Central memory CD8-positive, alpha-beta T cell (primary cell): Measurements from ENCODE around the gene ELFN2.
"Not testable (repeated sequence)": the region's sequence is repeated elsewhere in the genome, so short reads cannot be mapped to it uniquely, and the experiment has no call there.

Source experiments
- ATAC-seq: fragments of 150-1000 bp; cut with Tn5 transposase; replicated peaks from 2 replicates; pipeline ENCODE4 v1.10.0; 2022; ENCODE audit warnings: mild to moderate bottlenecking, moderate FRiP score, moderate number of reproducible peaks; ENCODE audit not compliant: poor library complexity, severe bottlenecking; ENCODE audit errors: extremely low read depth
- DNase-seq, 2 donors: peaks; one replicate each; pipeline ENCODE4 v3.0.0; 2021; ENCODE audit warnings: low spot score in 2 of 2
- H3K27ac Mint-ChIP-seq: one replicate; pipeline ENCODE4 v1.8.0; 2022; ENCODE audit warnings: low read depth, mild to moderate bottlenecking, moderate library complexity, mixed read lengths
- H3K27me3 Mint-ChIP-seq: one replicate; pipeline ENCODE4 v1.8.0; 2022; ENCODE audit warnings: mixed read lengths
- H3K36me3 Mint-ChIP-seq: one replicate; pipeline ENCODE4 v1.8.0; 2022; ENCODE audit warnings: mild to moderate bottlenecking, moderate library complexity, mixed read lengths; ENCODE audit not compliant: insufficient read depth
- H3K4me1 Mint-ChIP-seq: one replicate; pipeline ENCODE4 v1.8.0; 2022; ENCODE audit warnings: mixed read lengths
- H3K4me3 Mint-ChIP-seq: one replicate; pipeline ENCODE4 v1.8.0; 2022; ENCODE audit warnings: mild to moderate bottlenecking, moderate library complexity, mixed read lengths
- H3K9me3 Mint-ChIP-seq: one replicate; pipeline ENCODE4 v1.8.0; 2022; ENCODE audit warnings: mixed read lengths

The ELFN2 gene

DNA sequence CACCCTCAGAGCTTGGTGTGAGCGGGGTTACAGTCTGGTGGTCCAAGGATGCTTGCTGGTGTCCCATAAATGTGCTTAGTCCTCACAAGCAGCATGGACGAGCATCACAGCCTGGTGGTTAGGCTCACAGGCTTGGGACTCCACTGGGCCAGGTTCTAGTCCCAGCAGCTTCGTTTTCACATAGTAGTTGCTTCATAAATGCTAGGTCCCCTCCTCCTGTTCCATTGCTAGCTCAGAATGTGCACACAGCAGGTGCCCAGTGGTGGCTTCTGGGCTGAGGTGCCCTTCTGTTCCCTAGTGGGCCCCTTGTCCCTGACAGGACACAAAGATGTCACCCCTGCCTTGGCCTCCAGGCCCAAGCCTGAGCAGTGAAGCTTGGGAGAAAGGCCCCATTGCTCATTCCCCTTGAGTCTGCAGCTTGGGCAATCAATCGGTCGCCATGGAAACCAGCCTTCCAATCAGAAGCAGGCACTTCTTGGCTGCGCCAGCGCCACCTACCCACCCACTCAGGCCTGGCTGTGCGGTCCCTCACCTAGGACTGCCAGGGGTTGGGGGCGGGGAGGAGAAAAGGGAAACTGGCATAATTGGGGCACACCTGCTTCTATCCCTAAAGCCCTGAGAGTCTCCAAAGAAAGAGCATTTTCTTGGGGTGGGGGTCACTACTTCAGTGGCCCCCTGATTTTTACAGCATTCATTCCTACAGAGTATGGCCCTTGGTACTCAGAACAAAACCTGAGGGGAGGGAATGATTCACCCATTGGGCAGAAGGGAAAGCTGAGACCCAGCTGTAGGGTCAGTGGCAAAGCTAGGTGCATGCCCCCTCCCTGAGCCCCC lies 96.9 kb downstream of the ELFN2 start:
- Mint-ChIP-seq H3K27me3 (peaks cover 77% of the 10 kb centered on the region), H3K9me3 (no peaks in the 10 kb centered on the region), H3K4me3 (no peak overlapping the region), H3K27ac (no peak overlapping the region), H3K36me3 (peaks cover 13% of the 10 kb centered on the region), H3K4me1 (peaks cover 5% of the 10 kb centered on the region)
- ATAC-seq (no peak), DNase-seq (no peak)

DNA sequence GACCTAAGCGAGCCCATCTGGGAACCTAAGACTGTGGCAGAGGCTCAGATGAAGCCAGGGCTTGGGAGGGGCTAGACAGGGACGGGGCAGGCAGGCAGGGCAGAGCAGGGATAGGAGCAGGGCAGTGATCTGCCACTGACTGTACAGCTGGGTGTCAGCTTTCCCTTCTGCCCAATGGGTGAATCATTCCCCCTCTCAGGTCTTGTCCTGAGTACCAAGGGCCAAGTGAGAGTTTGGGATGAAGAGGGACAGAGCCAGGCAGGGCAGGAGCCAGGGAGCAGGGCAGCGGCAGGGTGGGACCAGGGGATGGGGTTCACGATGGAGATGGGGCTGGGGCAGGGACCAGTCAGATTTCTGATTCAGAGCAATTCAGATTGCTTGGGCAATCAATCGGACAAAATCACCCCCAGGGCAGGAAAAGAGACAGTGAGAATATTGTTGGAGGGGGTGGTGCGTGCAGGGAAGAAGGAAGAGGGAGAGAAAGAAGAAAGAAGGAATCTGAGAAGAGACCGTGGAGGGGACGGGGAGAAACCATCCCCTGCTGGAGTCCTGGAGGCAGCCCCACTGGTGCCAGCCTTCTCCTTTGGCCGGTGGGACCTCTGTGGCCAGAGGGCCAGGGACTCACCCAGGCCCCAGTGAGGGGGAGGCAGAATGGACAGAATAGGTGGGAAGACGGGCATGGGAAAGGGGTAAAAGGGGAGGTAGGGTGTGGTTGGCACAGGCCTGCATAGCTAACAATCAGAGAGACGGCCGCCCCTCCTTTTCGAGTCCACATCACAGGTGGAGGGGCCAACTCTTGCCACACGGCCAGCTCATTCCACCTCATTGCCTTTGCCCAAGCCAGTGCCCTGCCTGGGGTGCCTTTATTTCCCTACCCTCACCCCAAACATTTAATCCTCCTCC lies 97.8 kb downstream of the ELFN2 start:
- no peaks in the 10 kb centered on the region for H3K9me3 Mint-ChIP-seq
- H3K4me3 Mint-ChIP-seq: peak overlapping the region; percentile 25
- H3K27ac Mint-ChIP-seq: peak overlapping the region; percentile 81
- H3K27me3 Mint-ChIP-seq: peaks cover 70% of the 10 kb centered on the region
- DNase-seq (no peak), ATAC-seq (no peak)
- no peaks in the 10 kb centered on the region for H3K4me1 Mint-ChIP-seq
- peaks cover 13% of the 10 kb centered on the region for H3K36me3 Mint-ChIP-seq

DNA sequence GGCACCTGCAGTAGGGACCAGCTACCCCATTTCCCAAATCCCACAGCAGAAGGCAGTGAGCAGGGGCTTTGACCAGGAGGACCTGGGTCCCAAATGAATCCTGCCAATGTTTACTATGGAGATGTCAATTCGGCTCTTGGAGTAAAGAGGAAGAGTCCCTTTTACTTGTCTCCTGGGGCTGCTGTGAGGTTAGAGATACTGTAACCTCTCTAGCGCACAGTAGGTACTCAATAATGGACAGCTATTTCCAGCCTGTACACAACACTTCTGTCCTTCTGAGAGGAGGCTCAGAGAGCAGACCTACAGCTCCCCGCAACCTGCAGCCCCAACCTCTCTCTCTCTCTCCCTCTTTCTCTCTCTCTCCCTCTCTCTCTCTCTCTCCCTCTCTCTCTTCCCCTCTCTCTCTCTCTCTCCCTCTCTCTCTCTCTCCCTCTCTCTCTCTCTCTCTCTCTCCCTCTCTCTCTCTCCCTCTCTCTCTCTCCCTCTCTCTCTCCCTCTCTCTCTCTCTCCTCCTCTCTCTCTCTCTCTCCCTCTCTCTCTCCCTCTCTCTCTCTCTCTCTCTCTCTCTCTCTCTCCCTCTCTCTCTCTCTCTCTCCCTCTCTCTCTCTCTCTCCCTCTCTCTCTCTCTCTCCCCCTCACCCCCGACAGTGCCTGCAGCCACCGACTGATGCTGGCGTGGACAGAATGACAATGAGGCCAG lies 98.6 kb downstream of the ELFN2 start:
- ATAC-seq, H3K4me1 Mint-ChIP-seq, H3K9me3 Mint-ChIP-seq, DNase-seq: not testable (repeated sequence)
- peaks cover 70% of the 10 kb centered on the region for H3K27me3 Mint-ChIP-seq
- peaks cover 13% of the 10 kb centered on the region for H3K36me3 Mint-ChIP-seq
- peak overlapping the region; percentile 25 for H3K4me3 Mint-ChIP-seq
- peak overlapping the region; percentile 81 for H3K27ac Mint-ChIP-seq

DNA sequence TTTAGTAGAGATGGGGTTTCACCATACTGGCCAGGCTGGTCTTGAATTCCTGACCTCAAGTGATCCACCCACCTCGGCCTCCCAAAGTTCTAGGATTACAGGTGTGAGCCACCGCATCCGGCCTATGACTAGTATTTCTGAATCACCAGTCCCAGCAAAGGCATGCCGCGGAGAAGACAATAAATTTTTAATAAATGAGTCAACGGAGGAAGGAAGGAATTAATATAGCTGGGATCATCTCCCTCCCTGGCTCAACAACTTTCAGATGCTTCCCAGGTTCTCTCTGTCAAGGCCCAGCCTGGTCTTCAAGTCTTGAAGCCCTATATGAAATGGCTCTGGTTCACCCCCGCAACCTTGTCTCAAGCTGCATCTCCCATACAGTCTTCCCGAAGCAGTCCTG lies 99.3 kb downstream of the ELFN2 start:
- H3K4me1 Mint-ChIP-seq: no peaks in the 10 kb centered on the region
- peaks cover 13% of the 10 kb centered on the region for H3K36me3 Mint-ChIP-seq
- H3K4me3 Mint-ChIP-seq: no peak overlapping the region
- no peak overlapping the region for H3K27ac Mint-ChIP-seq
- no peak for ATAC-seq
- DNase-seq: no peak
- peaks cover 69% of the 10 kb centered on the region for H3K27me3 Mint-ChIP-seq
- no peaks in the 10 kb centered on the region for H3K9me3 Mint-ChIP-seq

DNA sequence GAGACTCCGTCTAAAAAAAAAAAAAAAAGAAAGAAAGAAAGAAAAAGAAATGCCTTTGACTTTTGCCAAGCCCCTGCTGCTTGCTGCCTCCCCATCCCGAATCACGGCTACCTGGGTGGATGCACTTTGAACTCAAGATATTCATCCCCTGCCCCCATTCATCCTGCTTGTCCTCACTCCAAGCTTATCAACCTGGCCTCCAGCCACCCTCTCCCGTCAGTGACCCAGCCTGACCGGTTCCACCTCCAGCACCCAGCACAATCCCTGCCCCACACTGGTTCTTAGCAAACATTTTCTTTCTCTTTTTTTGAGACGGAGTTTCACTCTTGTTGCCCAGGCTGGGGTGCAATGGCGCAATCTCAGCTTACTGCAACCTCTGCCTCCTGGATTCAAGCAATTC lies 100.6 kb downstream of the ELFN2 start:
- H3K27me3 Mint-ChIP-seq: peaks cover 56% of the 10 kb centered on the region
- DNase-seq (no peak), ATAC-seq (no peak)
- H3K4me1 Mint-ChIP-seq: no peaks in the 10 kb centered on the region
- no peak overlapping the region for H3K27ac Mint-ChIP-seq
- peaks cover 14% of the 10 kb centered on the region for H3K36me3 Mint-ChIP-seq
- H3K9me3 Mint-ChIP-seq: no peaks in the 10 kb centered on the region
- no peak overlapping the region for H3K4me3 Mint-ChIP-seq

DNA sequence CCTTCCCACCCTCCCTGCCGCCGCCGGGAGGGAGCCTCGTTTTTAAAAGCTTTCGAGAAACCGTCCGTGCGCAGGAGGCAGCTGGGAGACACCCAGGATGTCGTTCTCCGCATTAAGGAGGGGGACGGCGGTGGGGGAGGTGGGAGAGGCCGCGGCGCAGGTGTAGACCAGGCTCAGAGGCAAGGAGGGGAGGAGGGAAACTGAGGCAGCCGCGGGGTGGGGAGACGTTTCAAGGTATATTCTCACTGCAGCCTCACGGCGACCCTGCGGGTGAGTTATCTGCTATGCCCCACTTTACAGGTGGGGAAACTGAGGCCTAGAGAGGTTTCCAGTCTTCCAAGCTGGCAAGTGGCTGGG lies 102.3 kb downstream of the ELFN2 start:
- no peak for ATAC-seq

DNA sequence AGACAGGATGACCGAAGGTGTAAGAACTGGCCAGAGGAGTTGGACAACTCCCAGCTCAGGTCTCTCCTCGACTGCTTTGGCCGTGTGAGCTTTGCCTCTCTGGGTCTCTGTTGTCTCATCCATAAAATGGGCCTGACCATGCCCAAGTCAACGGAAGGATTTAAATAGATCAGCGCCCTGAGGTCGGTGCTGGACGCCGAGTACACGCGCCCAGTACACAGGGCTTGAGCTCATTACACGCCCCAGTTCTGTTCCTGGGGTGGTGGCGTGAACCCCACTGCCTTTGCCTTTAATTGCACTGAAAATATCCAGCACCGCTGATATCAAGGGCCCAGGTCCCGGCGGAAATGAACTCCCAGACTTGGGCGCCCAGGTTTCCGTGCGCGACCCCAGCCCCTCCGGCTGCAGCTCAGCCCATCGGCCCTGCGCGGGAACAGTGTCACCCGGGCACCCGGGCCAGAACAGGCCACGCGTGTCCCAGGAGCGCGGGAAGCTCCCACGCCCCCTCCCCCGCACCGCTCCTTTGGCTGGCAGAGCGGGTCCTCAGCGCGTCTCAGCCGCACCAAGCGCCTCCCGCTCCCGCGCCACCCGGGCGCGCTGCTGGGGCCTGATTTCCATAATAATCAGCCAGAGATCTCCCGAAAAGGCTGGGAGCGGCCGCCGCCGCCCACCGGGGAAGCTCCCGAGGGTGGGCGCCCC lies 102.8 kb downstream of the ELFN2 start:
- H3K4me1 Mint-ChIP-seq: no peaks in the 10 kb centered on the region
- H3K9me3 Mint-ChIP-seq: no peaks in the 10 kb centered on the region
- no peak for ATAC-seq
- H3K27me3 Mint-ChIP-seq: peaks cover 40% of the 10 kb centered on the region
- H3K4me3 Mint-ChIP-seq: no peak overlapping the region
- peaks cover 9% of the 10 kb centered on the region for H3K36me3 Mint-ChIP-seq
- DNase-seq: no peak
- H3K27ac Mint-ChIP-seq: no peak overlapping the region

More for the DNA sequence above, 102.3 kb downstream of the ELFN2 start:
- Mint-ChIP-seq H3K9me3 (no peaks in the 10 kb centered on the region), H3K4me1 (no peaks in the 10 kb centered on the region), H3K36me3 (peaks cover 11% of the 10 kb centered on the region), H3K27me3 (peaks cover 45% of the 10 kb centered on the region), H3K27ac (no peak overlapping the region), H3K4me3 (no peak overlapping the region)
- no peak for DNase-seq

DNA sequence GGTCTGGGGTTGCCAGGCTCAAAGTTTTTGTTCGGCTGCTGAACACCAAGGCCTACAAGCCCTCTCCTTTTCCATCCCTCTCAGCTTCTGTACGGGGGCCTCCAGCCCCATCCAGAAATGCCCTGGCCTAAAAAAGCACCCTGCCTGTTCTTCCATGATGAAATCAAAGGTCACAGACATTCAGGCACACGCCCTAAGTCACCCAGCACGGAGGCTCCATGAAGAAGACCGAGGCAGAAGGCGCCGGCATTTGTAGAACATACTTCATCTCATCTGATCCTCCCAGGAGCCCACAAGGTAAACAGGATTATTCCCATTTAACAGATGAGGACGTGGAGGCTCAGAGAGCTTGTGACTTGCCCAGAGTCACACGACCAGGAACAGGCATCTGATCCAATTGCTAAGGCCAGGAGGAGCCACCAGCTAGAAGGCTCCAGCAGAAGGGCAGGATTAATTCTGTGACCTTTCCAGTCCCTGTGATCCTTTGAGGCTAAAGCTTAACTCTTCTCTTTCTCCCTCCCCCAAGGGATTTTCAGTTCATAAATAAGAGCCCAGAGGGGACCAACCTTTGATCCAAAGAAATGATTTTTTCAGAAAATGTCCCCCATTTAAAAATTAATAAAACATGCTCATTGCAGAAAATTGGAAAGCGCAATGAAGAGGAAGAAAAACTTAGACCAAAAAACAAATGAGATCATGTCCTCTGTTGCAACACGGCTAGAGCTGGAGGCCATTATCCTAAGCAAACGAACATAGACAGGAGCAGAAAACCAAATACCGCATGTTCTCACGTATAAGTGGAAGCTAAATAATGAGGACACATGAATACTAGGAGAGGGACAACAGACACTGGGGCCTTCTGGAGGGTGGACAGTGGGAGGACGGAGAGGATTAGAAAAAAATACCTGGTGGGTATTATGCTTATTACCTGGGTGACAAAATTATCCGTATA lies 106.3 kb downstream of the ELFN2 start:
- Mint-ChIP-seq H3K27me3 (peaks cover 13% of the 10 kb centered on the region), H3K27ac (no peak overlapping the region), H3K9me3 (no peaks in the 10 kb centered on the region), H3K4me3 (no peak overlapping the region), H3K36me3 (peaks cover 8% of the 10 kb centered on the region), H3K4me1 (peaks cover 9% of the 10 kb centered on the region)
- ATAC-seq: no peak
- no peak for DNase-seq

DNA sequence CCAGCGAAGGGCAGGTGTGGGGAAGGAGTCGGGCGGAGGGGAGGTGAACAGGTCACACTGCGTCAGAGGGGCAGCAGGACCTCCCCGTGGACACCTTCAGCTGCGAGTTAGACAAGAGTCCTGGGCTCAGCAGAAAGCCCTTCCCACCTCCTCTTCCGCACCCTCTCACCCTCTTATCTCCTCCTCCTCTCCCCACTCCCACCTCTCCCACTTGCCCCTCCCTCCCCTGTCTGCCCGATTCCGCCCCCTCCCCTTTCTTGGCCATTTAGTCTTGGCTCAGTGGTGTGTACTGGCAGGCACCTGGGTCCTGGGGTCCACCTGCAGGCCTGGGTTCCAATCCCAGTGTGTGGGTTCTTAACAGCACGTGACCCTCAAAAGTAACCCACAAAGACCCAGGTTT lies 107.8 kb downstream of the ELFN2 start:
- DNase-seq (no peak), ATAC-seq (no peak)
- Mint-ChIP-seq H3K4me1 (peaks cover 20% of the 10 kb centered on the region), H3K9me3 (no peaks in the 10 kb centered on the region), H3K36me3 (peaks cover 12% of the 10 kb centered on the region), H3K27ac (no peak overlapping the region), H3K27me3 (peaks cover 13% of the 10 kb centered on the region), H3K4me3 (no peak overlapping the region)

DNA sequence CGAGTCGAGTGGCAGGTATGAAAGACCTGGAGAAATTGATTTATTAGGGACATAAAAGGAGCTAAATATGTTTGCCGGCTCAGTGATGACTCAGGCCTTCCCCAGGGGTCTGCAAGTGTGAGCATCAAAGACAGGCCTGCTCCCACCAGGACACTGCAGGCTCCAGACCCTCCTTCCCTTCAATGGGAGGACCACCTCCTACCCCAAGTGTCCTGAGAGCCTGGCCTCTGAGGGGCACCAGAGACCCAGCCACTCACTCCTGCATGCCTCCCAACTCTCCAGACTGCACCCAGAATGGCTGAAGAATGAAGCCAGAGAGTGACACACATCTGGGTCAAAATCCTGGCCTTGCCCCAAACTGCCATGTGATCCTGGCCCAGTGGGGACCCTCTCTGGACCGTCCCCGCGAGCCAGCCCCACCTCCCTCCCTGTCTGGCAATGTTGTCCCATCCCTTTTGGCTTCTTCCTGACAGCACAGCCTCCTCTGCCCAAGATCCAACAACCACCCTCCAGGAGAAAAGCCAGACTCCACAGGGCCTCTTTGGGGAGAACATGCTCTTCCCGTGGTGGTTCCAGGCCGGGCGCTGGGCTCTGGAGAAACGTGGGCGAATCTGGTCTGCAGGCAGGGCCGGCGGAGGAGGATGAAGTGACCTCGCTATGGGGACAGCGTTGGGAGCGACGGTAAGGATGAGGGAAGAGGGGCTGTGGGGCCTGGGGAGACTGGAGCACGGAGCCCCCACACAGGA lies 108.7 kb downstream of the ELFN2 start:
- H3K4me1 Mint-ChIP-seq: peaks cover 29% of the 10 kb centered on the region
- no peaks in the 10 kb centered on the region for H3K9me3 Mint-ChIP-seq
- H3K27me3 Mint-ChIP-seq: peaks cover 4% of the 10 kb centered on the region
- H3K4me3 Mint-ChIP-seq: no peak overlapping the region
- H3K27ac Mint-ChIP-seq: no peak overlapping the region
- H3K36me3 Mint-ChIP-seq: peaks cover 14% of the 10 kb centered on the region
- no peak for DNase-seq
- ATAC-seq: no peak
